22Rv1 (cell line): Measurements from ENCODE around the gene GINS2.

Experiments used
- H3K27ac ChIP-seq: fragments of 450-650 bp; 2 replicates; pipeline ENCODE4 v1.5.1; 2017
- CTCF ChIP-seq: fragments of 450-650 bp; IDR thresholded peaks from 2 replicates; pipeline ENCODE4 v1.5.1; 2017; ENCODE audit warnings: mild to moderate bottlenecking
- ZFX ChIP-seq: fragments of 450-650 bp; IDR thresholded peaks from 2 replicates; pipeline ENCODE4 v1.6.1; 2017; ENCODE audit warnings: antibody characterized with exemption, borderline replicate concordance

The GINS2 gene

GRCh38 chr16:85646976-85647375, 41.8 kb downstream of the GINS2 start:
- no peak overlapping the region for H3K27ac ChIP-seq

GRCh38 chr16:85646358-85646907, 42.3 kb downstream of the GINS2 start:
- TF ChIP-seq ZFX (no peak), CTCF (no peak)
- H3K27ac ChIP-seq = no peak overlapping the region

More at GRCh38 chr16:85646976-85647375, 41.8 kb downstream of the GINS2 start:
- TF ChIP-seq CTCF = no peak
- no peak for TF ChIP-seq ZFX

- peak overlapping the region; percentile 43 for H3K27ac ChIP-seq
- no peak for TF ChIP-seq ZFX
- no peak for TF ChIP-seq CTCF
Observed at GRCh38 chr16:85645021-85645589, 43.6 kb downstream of the GINS2 start.

GRCh38 chr16:85644093-85644712, 44.6 kb downstream of the GINS2 start:
- TF ChIP-seq ZFX = no peak
- no peak for TF ChIP-seq CTCF
- H3K27ac ChIP-seq = peak overlapping the region; percentile 43

- no peak overlapping the region; the same call in 1 of the 2 replicates for H3K27ac ChIP-seq
- no peak for TF ChIP-seq CTCF
- TF ChIP-seq ZFX = no peak
Observed at GRCh38 chr16:85643631-85644030, 45.1 kb downstream of the GINS2 start.

- TF ChIP-seq ZFX (no peak), CTCF (no peak)
- no peak overlapping the region for H3K27ac ChIP-seq
Observed at GRCh38 chr16:85642762-85643358, 45.9 kb downstream of the GINS2 start.

GRCh38 chr16:85641776-85642176, 47.0 kb downstream of the GINS2 start:
- TF ChIP-seq ZFX = no peak
- TF ChIP-seq CTCF = no peak
- H3K27ac ChIP-seq = 0 out of 2 replicates have a peak overlapping the region, but pooled peaks have one; percentile 1
